HCT116 (cell line): ENCODE data around the gene DPP10. TPM values are rescaled to one million over a fixed set of nuclear protein-coding genes. Genes with fewer than 3 reads are reported as not detected.

Experiments
- ATAC-seq: fragments of 200-7000 bp; cut with Tn5 transposase; 2 replicates; pipeline ENCODE4 v1.9.1; 2020; ENCODE audit warnings: mild to moderate bottlenecking, moderate library complexity
- BruUV-seq: library from RNA; stranded (reverse); fragments of 400-500 nt; replicated peaks from 2 replicates; lab custom pipeline; 2021; lab: Mats Ljungman, UMichigan
- CTCF ChIA-PET: fragments of 300-600 bp; sonication (Branson Sonifier 250); formaldehyde crosslinking; loops from one replicate; lab custom pipeline; 2021; ENCODE audit warnings: antibody characterized with exemption; lab: Charles Lee
- POLR2A ChIA-PET: fragments of 300-600, 350-600 bp; sonication (Branson Sonifier 250); formaldehyde crosslinking; loops from one replicate; lab custom pipeline; 2021; ENCODE audit warnings: antibody characterized with exemption; lab: Charles Lee
- RAD21 ChIA-PET, 2 experiments: fragments of 300-600 bp; sonication (Branson Sonifier 250); formaldehyde crosslinking; loops; one replicate each; lab custom pipeline; 2023; ENCODE audit warnings: low total read pairs in 2 of 2; ENCODE audit not compliant: uncharacterized antibody in 2 of 2, unreplicated experiment in 2 of 2, low non-redundant PET in 1 of 2; lab: Charles Lee
- DNase-seq: peaks from one replicate; pipeline ENCODE4 v3.0.0-alpha.2; 2010; ENCODE audit warnings: low read depth, low spot score
- H2AFZ ChIP-seq: fragments of 200-600 bp; shearing (Covaris generic), sonication (generic); 2 replicates; pipeline ENCODE4 v1.6.1; 2017; ENCODE audit warnings: low read depth, mixed run types, mixed read lengths, antibody characterized with exemption, low read length; ENCODE audit not compliant: poor library complexity, severe bottlenecking
- H3K27ac ChIP-seq: 2 replicates; pipeline ENCODE4 v1.5.1; 2012; ENCODE audit warnings: low read depth, low read length
- H3K27me3 ChIP-seq: fragments of 200-600 bp; sonication (generic); 2 replicates; pipeline ENCODE4 v1.6.1; 2016; ENCODE audit warnings: mixed run types, low read length, mixed read lengths; ENCODE audit not compliant: insufficient read depth
- H3K36me3 ChIP-seq, 2 experiments: fragments of 200-500 bp in 1 of 2; fragments of 200-600 bp in 1 of 2; sonication (Bioruptor generic) in 1 of 2; sonication (generic) in 1 of 2; 2 replicates each; pipeline versions ENCODE4 v1.5.1 to v1.6.1; 2014 to 2016; ENCODE audit warnings: low read length in 2 of 2, inconsistent platforms in 1 of 2, mixed read lengths in 1 of 2, mixed run types in 1 of 2; ENCODE audit not compliant: insufficient read depth in 2 of 2, control insufficient read depth in 1 of 2
- H3K4me1 ChIP-seq, 2 experiments: fragments of 200-600 bp in 1 of 2; sonication (generic) in 1 of 2; 2 replicates each; pipeline versions ENCODE4 v1.5.1 to v1.6.1; 2012 to 2017; ENCODE audit warnings: low read length in 2 of 2, inconsistent platforms in 1 of 2, mild to moderate bottlenecking in 1 of 2, mixed read lengths in 1 of 2, mixed run types in 1 of 2, moderate library complexity in 1 of 2; ENCODE audit not compliant: insufficient read depth in 2 of 2, control insufficient read depth in 1 of 2
- H3K4me2 ChIP-seq: fragments of 200-600 bp; sonication (generic); 2 replicates; pipeline ENCODE4 v1.6.1; 2017; ENCODE audit warnings: mixed run types, low read length, mixed read lengths
- H3K4me3 ChIP-seq, 2 experiments: fragments of 200-600 bp in 1 of 2; sonication (generic) in 1 of 2; replicated peaks in 1 of 2; 2 replicates each; pipeline ENCODE4 v1.5.1; 2011 to 2016; ENCODE audit warnings: low read length in 2 of 2, control low read depth in 1 of 2, low read depth in 1 of 2, mild to moderate bottlenecking in 1 of 2, mixed read lengths in 1 of 2, mixed run types in 1 of 2
- H3K79me2 ChIP-seq: fragments of 200-600 bp; sonication (generic); 2 replicates; pipeline ENCODE4 v1.6.1; 2017; ENCODE audit warnings: mild to moderate bottlenecking, mixed run types, low read length, moderate library complexity, mixed read lengths; ENCODE audit not compliant: insufficient read depth
- H3K9ac ChIP-seq: fragments of 200-600 bp; sonication (generic); 2 replicates; pipeline ENCODE4 v1.6.1; 2016; ENCODE audit warnings: low read length, mixed read lengths
- H3K9me2 ChIP-seq: fragments of 200-600 bp; sonication (generic), shearing (Covaris generic); 2 replicates; pipeline ENCODE4 v1.6.1; 2017; ENCODE audit warnings: mixed run types, mild to moderate bottlenecking, moderate library complexity; ENCODE audit not compliant: insufficient read depth
- H3K9me3 ChIP-seq, 2 experiments: fragments of 200-500 bp in 1 of 2; fragments of 200-600 bp in 1 of 2; sonication (Bioruptor generic) in 1 of 2; sonication (generic) in 1 of 2; 2 replicates each; pipeline ENCODE4 v1.6.1; 2014 to 2017; ENCODE audit warnings: low read length in 2 of 2, mixed read lengths in 2 of 2, inconsistent platforms in 1 of 2, low read depth in 1 of 2, mild to moderate bottlenecking in 1 of 2, mixed run types in 1 of 2, moderate library complexity in 1 of 2; ENCODE audit not compliant: control insufficient read depth in 1 of 2, insufficient read depth in 1 of 2
- H4K20me1 ChIP-seq: fragments of 200-600 bp; sonication (generic), shearing (Covaris generic); 2 replicates; pipeline ENCODE4 v1.6.1; 2017; ENCODE audit warnings: mixed run types, mild to moderate bottlenecking, moderate library complexity; ENCODE audit not compliant: insufficient read depth
- EZH2phosphoT487 ChIP-seq: fragments of 200-600 bp; IDR thresholded peaks from 2 replicates; pipeline ENCODE4 v1.6.1; 2018; ENCODE audit warnings: antibody characterized with exemption, borderline replicate concordance
- FOSL1 ChIP-seq: IDR thresholded peaks from 2 replicates; pipeline ENCODE4 v1.6.1; 2012; ENCODE audit warnings: low read depth
- POLR2A ChIP-seq: IDR thresholded peaks from 2 replicates; pipeline ENCODE4 v1.7.0; 2011; ENCODE audit warnings: borderline replicate concordance; ENCODE audit not compliant: insufficient read depth, insufficient read length; ENCODE audit errors: extremely low read depth
- POLR2AphosphoS5 ChIP-seq: IDR thresholded peaks from 2 replicates; pipeline ENCODE4 v1.6.1; 2011; ENCODE audit warnings: mild to moderate bottlenecking, low read depth, low read length, moderate library complexity
- RAD21 ChIP-seq: IDR thresholded peaks from 2 replicates; pipeline ENCODE4 v1.6.1; 2012; ENCODE audit warnings: low read depth, mild to moderate bottlenecking
- SRF ChIP-seq: IDR thresholded peaks from 2 replicates; pipeline ENCODE4 v1.6.1; 2012; ENCODE audit warnings: low read depth
- intact Hi-C: fragments of 100-400 bp; cut with micrococcal nuclease; formaldehyde crosslinking; loops from 2 replicates; pipeline ENCODE4 v1.10.0; 2022
- total RNA-seq: library from RNA; stranded (reverse); gene quantifications from one replicate; pipeline ENCODE4 v1.2.1, GENCODE V29; 2021; ENCODE audit not compliant: unreplicated experiment
- TF ChIP-seq, protein P1 (sequence below): IDR thresholded peaks from 2 replicates; pipeline ENCODE4 v1.6.1; 2012
- TF ChIP-seq, protein P2 (sequence below): IDR thresholded peaks from 2 replicates; pipeline ENCODE4 v1.6.1; 2011; ENCODE audit warnings: mild to moderate bottlenecking, low read length, moderate library complexity; ENCODE audit not compliant: insufficient replicate concordance; ENCODE audit errors: extremely low read depth
- TF ChIP-seq, protein P3 (sequence below): IDR thresholded peaks from 2 replicates; pipeline ENCODE4 v1.6.1; 2012

Gene DPP10
- total RNA-seq, 1 experiment from 2014 or later = not detected

DNA sequence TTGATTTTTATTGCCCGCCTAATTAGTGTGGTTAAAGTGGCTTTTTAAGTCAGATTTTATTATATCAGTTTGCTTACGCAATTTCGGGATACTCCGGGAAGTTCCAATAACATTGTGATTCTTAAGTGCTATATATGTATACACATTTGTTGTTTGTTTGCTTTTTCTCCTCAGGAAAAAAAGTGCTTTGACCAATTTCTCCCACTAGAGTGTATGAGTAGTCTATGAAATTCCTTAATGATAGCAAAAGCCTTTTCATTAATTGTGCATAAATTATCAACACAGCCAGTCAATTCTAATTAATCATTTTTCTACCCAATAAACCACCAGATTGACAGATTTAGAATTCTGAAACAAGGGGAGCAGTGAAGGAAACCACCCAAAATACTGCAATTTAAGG lies 172.2 kb downstream of the DPP10 start:
- intact Hi-C loops = no loop called here
- no peaks in the 10 kb centered on the region for H3K9me2 ChIP-seq
- H3K4me1 ChIP-seq = no peaks in the 10 kb centered on the region
- ChIA-PET RAD21 (no interaction called here), POLR2A (no interaction called here), CTCF (no interaction called here)
- no peak overlapping the region for H3K9ac ChIP-seq
- ATAC-seq = no peak
- no peak overlapping the region for H3K27ac ChIP-seq
- H3K79me2 ChIP-seq = no peaks in the 10 kb centered on the region
- no peaks in the 10 kb centered on the region for H3K27me3 ChIP-seq
- no peak overlapping the region for H2AFZ ChIP-seq
- peaks cover 0 to 28% of the 10 kb centered on the region in 2 experiments; a peak in 2 of 4 replicates for H3K9me3 ChIP-seq
- H3K4me3 ChIP-seq = no peak overlapping the region
- no peak overlapping the region for H3K4me2 ChIP-seq
- no peak for DNase-seq
- no TSS peak for BruUV-seq
- no peaks in the 10 kb centered on the region for H4K20me1 ChIP-seq
- TF ChIP-seq EZH2phosphoT487 = no peak
- no peak for TF ChIP-seq POLR2AphosphoS5
- no peak for TF ChIP-seq POLR2A
- TF ChIP-seq, protein P1, sequence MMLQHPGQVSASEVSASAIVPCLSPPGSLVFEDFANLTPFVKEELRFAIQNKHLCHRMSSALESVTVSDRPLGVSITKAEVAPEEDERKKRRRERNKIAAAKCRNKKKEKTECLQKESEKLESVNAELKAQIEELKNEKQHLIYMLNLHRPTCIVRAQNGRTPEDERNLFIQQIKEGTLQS = no peak
- TF ChIP-seq, protein P2, sequence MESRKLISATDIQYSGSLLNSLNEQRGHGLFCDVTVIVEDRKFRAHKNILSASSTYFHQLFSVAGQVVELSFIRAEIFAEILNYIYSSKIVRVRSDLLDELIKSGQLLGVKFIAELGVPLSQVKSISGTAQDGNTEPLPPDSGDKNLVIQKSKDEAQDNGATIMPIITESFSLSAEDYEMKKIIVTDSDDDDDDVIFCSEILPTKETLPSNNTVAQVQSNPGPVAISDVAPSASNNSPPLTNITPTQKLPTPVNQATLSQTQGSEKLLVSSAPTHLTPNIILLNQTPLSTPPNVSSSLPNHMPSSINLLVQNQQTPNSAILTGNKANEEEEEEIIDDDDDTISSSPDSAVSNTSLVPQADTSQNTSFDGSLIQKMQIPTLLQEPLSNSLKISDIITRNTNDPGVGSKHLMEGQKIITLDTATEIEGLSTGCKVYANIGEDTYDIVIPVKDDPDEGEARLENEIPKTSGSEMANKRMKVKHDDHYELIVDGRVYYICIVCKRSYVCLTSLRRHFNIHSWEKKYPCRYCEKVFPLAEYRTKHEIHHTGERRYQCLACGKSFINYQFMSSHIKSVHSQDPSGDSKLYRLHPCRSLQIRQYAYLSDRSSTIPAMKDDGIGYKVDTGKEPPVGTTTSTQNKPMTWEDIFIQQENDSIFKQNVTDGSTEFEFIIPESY = no peak
- TF ChIP-seq SRF = no peak
- no peak for TF ChIP-seq RAD21
- TF ChIP-seq, protein P3, sequence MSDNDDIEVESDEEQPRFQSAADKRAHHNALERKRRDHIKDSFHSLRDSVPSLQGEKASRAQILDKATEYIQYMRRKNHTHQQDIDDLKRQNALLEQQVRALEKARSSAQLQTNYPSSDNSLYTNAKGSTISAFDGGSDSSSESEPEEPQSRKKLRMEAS = no peak
- no peak for TF ChIP-seq FOSL1
- H3K36me3 ChIP-seq = no peaks in the 10 kb centered on the region
